ENCODE data around the gene CXCL10. TPM values are rescaled to one million over a fixed set of nuclear protein-coding genes. Genes with fewer than 3 reads are reported as not detected.
"Not testable (repeated sequence)": the region's sequence is repeated elsewhere in the genome, so short reads cannot be mapped to it uniquely, and the experiment has no call there.

The CXCL10 gene
- total and polyA plus RNA-seq, 4 donors: 1.8 to 7.8 (median 2.6) TPM; not detected in 1

- 80% methylated on average over 3 of the region's 3 CpGs for WGBS, 2 donors
- no peak overlapping the region for H3K4me3 ChIP-seq (ENCODE audit: low read length in 2 of 2)
Measured at GRCh38 chr4:76003620-76004019, 19.7 kb downstream of the CXCL10 start.

GRCh38 chr4:76003035-76003434 is 20.3 kb downstream of the CXCL10 start:
- Histone ChIP-seq H3K36me3 (ENCODE audit: control insufficient read depth in 1 of 2, insufficient read depth in 2 of 2, low read length in 1 of 2) (no peaks in the 10 kb centered on the region), H3K4me3 (ENCODE audit: low read length in 2 of 2) (no peak overlapping the region), H3K27ac (ENCODE audit: low read depth in 1 of 2, low read length in 2 of 2) (no peak overlapping the region), H3K9me3 (ENCODE audit: control insufficient read depth, low read length) (no peaks in the 10 kb centered on the region), H3K4me1 (ENCODE audit: control insufficient read depth in 1 of 2, insufficient read depth in 2 of 2, low read length in 2 of 2) (no peaks in the 10 kb centered on the region), H3K27me3 (ENCODE audit: control insufficient read depth in 1 of 2, insufficient read depth in 2 of 2, low read length in 1 of 2) (peaks cover 0 to 4% of the 10 kb centered on the region in 2 donors)
- 62 to 67% methylated on average over 2 of the region's 2 CpGs for WGBS, 2 donors
- intact Hi-C loops (cut with DNase I): no loop called here
- DNase-seq: no peak
- ATAC-seq (ENCODE audit: low FRiP score): no peak

More at GRCh38 chr4:76003620-76004019, 19.7 kb downstream of the CXCL10 start:
- H3K4me1 ChIP-seq (ENCODE audit: control insufficient read depth in 1 of 2, insufficient read depth in 2 of 2, low read length in 2 of 2): no peaks in the 10 kb centered on the region
- DNase-seq (no peak), ATAC-seq (ENCODE audit: low FRiP score) (no peak)
- H3K27ac ChIP-seq (ENCODE audit: low read depth in 1 of 2, low read length in 2 of 2): no peak overlapping the region
- no peaks in the 10 kb centered on the region for H3K9me3 ChIP-seq (ENCODE audit: control insufficient read depth, low read length)
- H3K27me3 ChIP-seq (ENCODE audit: control insufficient read depth in 1 of 2, insufficient read depth in 2 of 2, low read length in 1 of 2): peaks cover 0 to 4% of the 10 kb centered on the region in 2 donors
- intact Hi-C loops (cut with DNase I): no loop called here
- no peaks in the 10 kb centered on the region for H3K36me3 ChIP-seq (ENCODE audit: control insufficient read depth in 1 of 2, insufficient read depth in 2 of 2, low read length in 1 of 2)

GRCh38 chr4:76002176-76002575 is 21.1 kb downstream of the CXCL10 start:
- 80 to 85% methylated on average over 4 of the region's 4 CpGs for WGBS, 2 donors
- no peak overlapping the region for H3K4me3 ChIP-seq (ENCODE audit: low read length in 2 of 2)
- H3K9me3 ChIP-seq (ENCODE audit: control insufficient read depth, low read length): no peaks in the 10 kb centered on the region
- ATAC-seq (ENCODE audit: low FRiP score) (no peak), DNase-seq (no peak)
- intact Hi-C loops (cut with DNase I): no loop called here
- no peaks in the 10 kb centered on the region for H3K36me3 ChIP-seq (ENCODE audit: control insufficient read depth in 1 of 2, insufficient read depth in 2 of 2, low read length in 1 of 2)
- no peak overlapping the region for H3K27ac ChIP-seq (ENCODE audit: low read depth in 1 of 2, low read length in 2 of 2)
- no peaks in the 10 kb centered on the region for H3K4me1 ChIP-seq (ENCODE audit: control insufficient read depth in 1 of 2, insufficient read depth in 2 of 2, low read length in 2 of 2)
- peaks cover 0 to 4% of the 10 kb centered on the region in 2 donors for H3K27me3 ChIP-seq (ENCODE audit: control insufficient read depth in 1 of 2, insufficient read depth in 2 of 2, low read length in 1 of 2)

- no peak overlapping the region for H3K4me3 ChIP-seq (ENCODE audit: low read length in 2 of 2)
- WGBS, 2 donors: 83 to 86% methylated on average over 7 of the region's 7 CpGs
- H3K4me1 ChIP-seq (ENCODE audit: control insufficient read depth in 1 of 2, insufficient read depth in 2 of 2, low read length in 2 of 2): no peaks in the 10 kb centered on the region
- no peak for DNase-seq
- H3K9me3 ChIP-seq (ENCODE audit: control insufficient read depth, low read length): no peaks in the 10 kb centered on the region
- peaks cover 0 to 4% of the 10 kb centered on the region in 2 donors for H3K27me3 ChIP-seq (ENCODE audit: control insufficient read depth in 1 of 2, insufficient read depth in 2 of 2, low read length in 1 of 2)
- no peak for ATAC-seq (ENCODE audit: low FRiP score)
- no peaks in the 10 kb centered on the region for H3K36me3 ChIP-seq (ENCODE audit: control insufficient read depth in 1 of 2, insufficient read depth in 2 of 2, low read length in 1 of 2)
- intact Hi-C loops (cut with DNase I): no loop called here
- H3K27ac ChIP-seq (ENCODE audit: low read depth in 1 of 2, low read length in 2 of 2): no peak overlapping the region
Measured at GRCh38 chr4:76001700-76002099, 21.6 kb downstream of the CXCL10 start.

- peaks cover 0 to 4% of the 10 kb centered on the region in 2 donors for H3K27me3 ChIP-seq (ENCODE audit: control insufficient read depth in 1 of 2, insufficient read depth in 2 of 2, low read length in 1 of 2)
- H3K27ac ChIP-seq (ENCODE audit: low read depth in 1 of 2, low read length in 2 of 2): no peak overlapping the region
- H3K9me3 ChIP-seq (ENCODE audit: control insufficient read depth, low read length): no peaks in the 10 kb centered on the region
- intact Hi-C loops (cut with DNase I): no loop called here
- no peak for DNase-seq
- 78 to 83% methylated on average over 1 of the region's 1 CpG for WGBS, 2 donors
- ATAC-seq (ENCODE audit: low FRiP score): no peak
- no peak overlapping the region for H3K4me3 ChIP-seq (ENCODE audit: low read length in 2 of 2)
- H3K36me3 ChIP-seq (ENCODE audit: control insufficient read depth in 1 of 2, insufficient read depth in 2 of 2, low read length in 1 of 2): no peaks in the 10 kb centered on the region
- no peaks in the 10 kb centered on the region for H3K4me1 ChIP-seq (ENCODE audit: control insufficient read depth in 1 of 2, insufficient read depth in 2 of 2, low read length in 2 of 2)
Measured at GRCh38 chr4:76000279-76000678, 23.0 kb downstream of the CXCL10 start.

GRCh38 chr4:75998525-75999147 is 24.7 kb downstream of the CXCL10 start:
- not testable (repeated sequence) for H3K9me3 ChIP-seq (ENCODE audit: control insufficient read depth, low read length); H3K27ac ChIP-seq (ENCODE audit: low read depth in 1 of 2, low read length in 2 of 2); DNase-seq; H3K36me3 ChIP-seq (ENCODE audit: control insufficient read depth in 1 of 2, insufficient read depth in 2 of 2, low read length in 1 of 2); ATAC-seq (ENCODE audit: low FRiP score); H3K4me1 ChIP-seq (ENCODE audit: control insufficient read depth in 1 of 2, insufficient read depth in 2 of 2, low read length in 2 of 2); H3K4me3 ChIP-seq (ENCODE audit: low read length in 2 of 2); H3K27me3 ChIP-seq (ENCODE audit: control insufficient read depth in 1 of 2, insufficient read depth in 2 of 2, low read length in 1 of 2)
- intact Hi-C loops (cut with DNase I): loop anchor here in 1 of 2 donors (10.0 kb wide), 1 partner anchor 146 kb away; the partner anchor contains the start of gene NUP54
- 84 to 88% methylated on average over 2 of the region's 2 CpGs for WGBS, 2 donors

GRCh38 chr4:75997946-75998345 is 25.4 kb downstream of the CXCL10 start:
- ATAC-seq (ENCODE audit: low FRiP score) (no peak), DNase-seq (no peak)
- H3K4me3 ChIP-seq (ENCODE audit: low read length in 2 of 2): no peak overlapping the region
- intact Hi-C loops (cut with DNase I): loop anchor here (2.0 to 10.0 kb wide), 2 partner anchors 69 to 147 kb away; partner anchors contain the start of gene NUP54 (in 1 of the 2)
- H3K9me3 ChIP-seq (ENCODE audit: control insufficient read depth, low read length): no peaks in the 10 kb centered on the region
- H3K27ac ChIP-seq (ENCODE audit: low read depth in 1 of 2, low read length in 2 of 2): no peak overlapping the region
- H3K27me3 ChIP-seq (ENCODE audit: control insufficient read depth in 1 of 2, insufficient read depth in 2 of 2, low read length in 1 of 2): peaks cover 0 to 2% of the 10 kb centered on the region in 2 donors
- H3K36me3 ChIP-seq (ENCODE audit: control insufficient read depth in 1 of 2, insufficient read depth in 2 of 2, low read length in 1 of 2): no peaks in the 10 kb centered on the region
- 91 to 93% methylated on average over 2 of the region's 2 CpGs for WGBS, 2 donors
- no peaks in the 10 kb centered on the region for H3K4me1 ChIP-seq (ENCODE audit: control insufficient read depth in 1 of 2, insufficient read depth in 2 of 2, low read length in 2 of 2)

- intact Hi-C loops (cut with DNase I): loop anchor here (2.0 to 10.0 kb wide), 2 partner anchors 70 to 148 kb away; partner anchors contain the start of gene NUP54 (in 1 of the 2)
- DNase-seq (no peak), ATAC-seq (ENCODE audit: low FRiP score) (no peak)
- no peaks in the 10 kb centered on the region for H3K4me1 ChIP-seq (ENCODE audit: control insufficient read depth in 1 of 2, insufficient read depth in 2 of 2, low read length in 2 of 2)
- H3K9me3 ChIP-seq (ENCODE audit: control insufficient read depth, low read length): no peaks in the 10 kb centered on the region
- 77 to 83% methylated on average over 1 of the region's 1 CpG for WGBS, 2 donors
- no peak overlapping the region for H3K4me3 ChIP-seq (ENCODE audit: low read length in 2 of 2)
- H3K36me3 ChIP-seq (ENCODE audit: control insufficient read depth in 1 of 2, insufficient read depth in 2 of 2, low read length in 1 of 2): no peaks in the 10 kb centered on the region
- H3K27me3 ChIP-seq (ENCODE audit: control insufficient read depth in 1 of 2, insufficient read depth in 2 of 2, low read length in 1 of 2): no peaks in the 10 kb centered on the region
- H3K27ac ChIP-seq (ENCODE audit: low read depth in 1 of 2, low read length in 2 of 2): no peak overlapping the region
Measured at GRCh38 chr4:75997081-75997480, 26.2 kb downstream of the CXCL10 start.

- Histone ChIP-seq H3K4me3 (ENCODE audit: low read length in 2 of 2) (no peak overlapping the region), H3K27ac (ENCODE audit: low read depth in 1 of 2, low read length in 2 of 2) (no peak overlapping the region), H3K9me3 (ENCODE audit: control insufficient read depth, low read length) (no peaks in the 10 kb centered on the region), H3K36me3 (ENCODE audit: control insufficient read depth in 1 of 2, insufficient read depth in 2 of 2, low read length in 1 of 2) (no peaks in the 10 kb centered on the region), H3K4me1 (ENCODE audit: control insufficient read depth in 1 of 2, insufficient read depth in 2 of 2, low read length in 2 of 2) (no peaks in the 10 kb centered on the region), H3K27me3 (ENCODE audit: control insufficient read depth in 1 of 2, insufficient read depth in 2 of 2, low read length in 1 of 2) (no peaks in the 10 kb centered on the region)
- WGBS, 2 donors: 5 to 7% methylated on average over 5 of the region's 5 CpGs
- DNase-seq (no peak), ATAC-seq (ENCODE audit: low FRiP score) (no peak)
- intact Hi-C loops (cut with DNase I): loop anchor here (1.0 to 10.0 kb wide), 3 partner anchors 71 to 149 kb away; partner anchors contain the start of gene NUP54 (in 1 of the 2)
Measured at GRCh38 chr4:75995727-75996126, 27.6 kb downstream of the CXCL10 start.
